Uterus (tissue), 2 donors: ENCODE results near the gene TRABD2B.

Experiments used
- POLR2A ChIP-seq, 2 donors: fragments of 450-650 bp; IDR thresholded peaks; one replicate each; pipeline ENCODE4 v1.6.1; 2016; ENCODE audit warnings: antibody characterized with exemption in 2 of 2, mild to moderate bottlenecking in 1 of 2, moderate library complexity in 1 of 2
- TF ChIP-seq, protein P1 (sequence below), 4 experiments: fragments of 200-600 bp in 2 of 4; fragments of 450-650 bp in 2 of 4; sonication (generic) in 2 of 4; IDR thresholded peaks; one replicate each; pipeline ENCODE4 v1.5.1; 2016 to 2019; ENCODE audit warnings: antibody characterized with exemption in 4 of 4, mild to moderate bottlenecking in 2 of 4, moderate library complexity in 1 of 4

DNA sequence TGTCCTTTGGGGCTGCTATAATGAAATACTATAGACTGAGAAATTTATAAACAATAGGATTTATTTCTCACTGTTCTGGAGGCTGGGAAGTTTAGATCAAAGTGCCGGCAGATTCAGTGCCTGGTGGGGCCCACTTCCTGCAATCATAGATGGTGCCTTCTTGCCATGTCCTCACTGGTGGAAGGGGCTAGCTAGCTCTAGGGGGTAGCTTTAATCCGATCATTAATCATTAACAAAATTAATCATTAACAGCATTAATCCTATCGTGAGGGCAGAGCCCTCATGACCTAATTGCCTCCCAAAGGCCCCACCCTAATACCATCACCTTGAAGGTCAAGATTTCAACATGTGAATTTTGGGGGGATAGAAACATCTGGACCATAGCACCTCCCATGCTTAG is 124.3 kb downstream of the TRABD2B start:
- TF ChIP-seq, protein P1, sequence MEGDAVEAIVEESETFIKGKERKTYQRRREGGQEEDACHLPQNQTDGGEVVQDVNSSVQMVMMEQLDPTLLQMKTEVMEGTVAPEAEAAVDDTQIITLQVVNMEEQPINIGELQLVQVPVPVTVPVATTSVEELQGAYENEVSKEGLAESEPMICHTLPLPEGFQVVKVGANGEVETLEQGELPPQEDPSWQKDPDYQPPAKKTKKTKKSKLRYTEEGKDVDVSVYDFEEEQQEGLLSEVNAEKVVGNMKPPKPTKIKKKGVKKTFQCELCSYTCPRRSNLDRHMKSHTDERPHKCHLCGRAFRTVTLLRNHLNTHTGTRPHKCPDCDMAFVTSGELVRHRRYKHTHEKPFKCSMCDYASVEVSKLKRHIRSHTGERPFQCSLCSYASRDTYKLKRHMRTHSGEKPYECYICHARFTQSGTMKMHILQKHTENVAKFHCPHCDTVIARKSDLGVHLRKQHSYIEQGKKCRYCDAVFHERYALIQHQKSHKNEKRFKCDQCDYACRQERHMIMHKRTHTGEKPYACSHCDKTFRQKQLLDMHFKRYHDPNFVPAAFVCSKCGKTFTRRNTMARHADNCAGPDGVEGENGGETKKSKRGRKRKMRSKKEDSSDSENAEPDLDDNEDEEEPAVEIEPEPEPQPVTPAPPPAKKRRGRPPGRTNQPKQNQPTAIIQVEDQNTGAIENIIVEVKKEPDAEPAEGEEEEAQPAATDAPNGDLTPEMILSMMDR (IDR thresholded peaks at IDR 0.05), result no peak
- no peak for TF ChIP-seq POLR2A (IDR thresholded peaks at IDR 0.05)
